Pancreas (tissue), 10 donors: ENCODE data around the gene PLCXD3. TPM values are rescaled to one million over a fixed set of nuclear protein-coding genes. Genes with fewer than 3 reads are reported as not detected.

ENCODE experiments used
- ATAC-seq, 4 donors: fragments of 200-7000 bp; cut with Tn5 transposase; one replicate each; pipeline versions ENCODE4 v1.8.0 to v1.9.1; 2020; ENCODE audit warnings: mild to moderate bottlenecking in 4 of 4, moderate library complexity in 4 of 4
- DNase-seq, 6 donors: peaks; one replicate each; pipeline ENCODE4 v3.0.0-alpha.2; 2020
- FAIRE-seq: peaks from 2 replicates; lab custom pipeline; 2012; peaks lifted over from hg19 to GRCh38; lab: Jason Lieb, UNC
- H3K27ac ChIP-seq, 4 donors: fragments of 200-600 bp; sonication (generic); 1 replicate in 3 of 4; 2 replicates in 1 of 4; pipeline versions ENCODE4 v1.5.0 to v1.8.0; 2020
- H3K27me3 ChIP-seq, 4 donors: fragments of 200-600 bp; one replicate each; pipeline ENCODE4 v1.8.0; 2021
- H3K36me3 ChIP-seq, 3 donors: fragments of 200-600 bp; sonication (generic) in 1 of 3; one replicate each; pipeline versions ENCODE4 v1.5.0 to v1.8.0; 2020 to 2021
- H3K4me1 ChIP-seq, 3 donors: fragments of 200-600 bp; one replicate each; pipeline ENCODE4 v1.8.0; 2021
- H3K4me3 ChIP-seq, 4 donors: fragments of 200-600 bp; sonication (generic) in 2 of 4; one replicate each; pipeline versions ENCODE4 v1.5.0 to v1.8.0; 2020 to 2021
- H3K9me3 ChIP-seq, 4 donors: fragments of 200-600 bp; one replicate each; pipeline ENCODE4 v1.8.0; 2021
- CTCF ChIP-seq, 4 donors: fragments of 200-600 bp; sonication (generic) in 3 of 4; IDR thresholded peaks; one replicate each; pipeline versions ENCODE4 v1.5.0 to v1.8.0; 2021; ENCODE audit warnings: antibody characterized with exemption in 4 of 4
- WGBS, 2 donors: extraction: QIAGEN DNeasy Blood & Tissue Kit; methylation state at CpG; one replicate each; pipeline ENCODE4 v1.1.7; 2013; 5-methylcytosine and 5-hydroxymethylcytosine counted together
- intact Hi-C, 3 donors: fragments of 100-400 bp; cut with DNase I; formaldehyde crosslinking; loops; one replicate each; pipeline versions ENCODE4 v1.11.1 to v1.14.2; 2022
- polyA plus RNA-seq, 2 donors: library from polyadenylated mRNA; stranded (reverse); fragments of 200-250 nt; gene quantifications; one replicate each; pipeline ENCODE4 v1.2.3, GENCODE V29; 2013
- total RNA-seq, 6 donors: library from RNA; stranded (reverse); fragmentation: NEBNext Ultra II Directional in 4 of 6; extraction: Animal tissue kit (Norgen Biotek cat#: 25700) in 4 of 6; gene quantifications; one replicate each; pipeline versions ENCODE4 v1.2.1 to v1.2.4, GENCODE V29; 2021 to 2023
- donor health status: healthy with polysubstance abuse.
- donor health status: DM: no; HTN: no; CAD: no; lungs with moderate emphysema.
- donor health status: DM: no; HTN: no; CAD: no.
- donor health status: control.
- donor health status: control.
- donor health status: Bipolar disorder and iron deficiency.
- donor health status: DM: yes; HTN: yes; CAD: no.
- donor health status: DM: no; HTN: no; CAD: no.
- donor health status: DM: no; HTN: no; CAD: no.
- donor health status: DM: yes; HTN: yes; CAD: no.

PLCXD3 gene
- total and polyA plus RNA-seq, 8 donors = 0.79 to 14.2 (median 3.0) TPM

GRCh38 chr5:41524174-41524573, 13.8 kb upstream of the PLCXD3 start:
- no peak for DNase-seq
- no peaks in the 10 kb centered on the region for H3K36me3 ChIP-seq
- no peak for FAIRE-seq

DNA sequence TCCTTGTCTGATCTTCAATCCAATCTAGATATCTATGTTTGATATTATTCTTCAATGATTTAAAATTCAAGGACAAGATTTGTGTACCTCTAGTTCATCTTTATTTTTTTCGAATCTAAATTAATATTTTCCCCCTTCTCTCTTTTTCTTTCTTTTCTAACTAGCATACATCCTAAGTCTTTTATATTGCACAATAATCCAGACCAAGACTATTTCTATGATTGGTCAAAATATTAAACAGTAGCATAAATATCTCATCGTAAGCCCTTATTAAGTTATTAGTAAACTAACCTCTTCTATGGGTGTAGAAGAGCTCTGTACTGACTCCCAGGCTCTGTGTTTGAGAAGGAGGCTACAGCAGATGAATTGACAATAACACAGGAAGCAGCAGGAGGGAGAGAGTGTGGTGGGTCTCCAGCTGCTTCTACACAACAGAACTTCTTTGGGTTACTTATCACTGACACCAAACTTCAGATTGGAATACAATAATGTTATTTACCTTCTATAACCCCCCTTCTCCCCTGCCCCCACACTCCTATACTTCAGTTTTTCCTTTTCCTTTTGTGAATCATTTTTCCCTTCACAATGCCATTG, 11.9 kb upstream of the PLCXD3 start:
- H3K4me1 ChIP-seq = no peaks in the 10 kb centered on the region
- no peak for ATAC-seq
- intact Hi-C loops = loop anchor here in 1 of 3 donors (10.0 kb wide), 1 partner anchor 617 kb away; the partner anchor contains the start of gene C7
- no peak for TF ChIP-seq CTCF (IDR thresholded peaks at IDR 0.05)
- DNase-seq = no peak
- H3K27ac ChIP-seq = no peak overlapping the region
- no peaks in the 10 kb centered on the region for H3K9me3 ChIP-seq
- no peak overlapping the region for H3K4me3 ChIP-seq
- no peak for FAIRE-seq
- no peaks in the 10 kb centered on the region for H3K27me3 ChIP-seq
- WGBS, 2 donors = 42 to 48% methylated on average over 2 of the region's 2 CpGs
- no peaks in the 10 kb centered on the region for H3K36me3 ChIP-seq

More at GRCh38 chr5:41524174-41524573, 13.8 kb upstream of the PLCXD3 start:
- Histone ChIP-seq H3K4me1 (no peaks in the 10 kb centered on the region), H3K27me3 (no peaks in the 10 kb centered on the region), H3K4me3 (no peak overlapping the region), H3K9me3 (no peaks in the 10 kb centered on the region), H3K27ac (no peak overlapping the region)
- TF ChIP-seq CTCF (IDR thresholded peaks at IDR 0.05) = no peak
- intact Hi-C loops = loop anchor here in 1 of 3 donors (10.0 kb wide), 1 partner anchor 619 kb away; the partner anchor contains the start of gene C7
- no peak for ATAC-seq

DNA sequence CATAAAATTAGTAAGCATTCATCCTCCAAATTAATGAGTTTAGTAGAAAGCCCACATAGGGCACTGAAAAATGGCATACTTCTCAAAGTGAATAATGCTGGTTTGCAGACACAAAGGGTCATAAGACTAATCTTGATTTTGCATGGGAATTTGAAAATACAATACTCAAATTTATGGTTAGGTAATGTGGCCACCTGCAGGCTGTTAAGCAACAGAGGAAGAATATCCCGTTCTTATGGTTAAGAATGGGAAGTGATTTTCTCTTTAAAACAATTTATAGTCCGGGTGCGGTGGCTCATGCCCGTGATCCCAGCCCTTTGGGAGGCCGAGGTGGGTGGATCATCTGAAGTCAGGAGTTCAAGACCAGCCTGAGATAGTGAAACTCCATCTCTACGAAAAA, 9.4 kb upstream of the PLCXD3 start:
- FAIRE-seq (no peak), ATAC-seq (peak in 1 of 4 donors; percentile 79), DNase-seq (no peak)
- H3K4me1 ChIP-seq = no peaks in the 10 kb centered on the region
- no peaks in the 10 kb centered on the region for H3K27me3 ChIP-seq
- intact Hi-C loops = loop anchor here in 1 of 3 donors (10.0 kb wide), 1 partner anchor 615 kb away; the partner anchor contains the start of gene C7
- H3K27ac ChIP-seq = no peak overlapping the region
- no peaks in the 10 kb centered on the region for H3K36me3 ChIP-seq
- H3K4me3 ChIP-seq = no peak overlapping the region
- H3K9me3 ChIP-seq = no peaks in the 10 kb centered on the region
- peak in 1 of 4 donors; percentile 8 for TF ChIP-seq CTCF (IDR thresholded peaks at IDR 0.05)
- WGBS, 2 donors = 37 to 42% methylated on average over 6 of the region's 6 CpGs

DNA sequence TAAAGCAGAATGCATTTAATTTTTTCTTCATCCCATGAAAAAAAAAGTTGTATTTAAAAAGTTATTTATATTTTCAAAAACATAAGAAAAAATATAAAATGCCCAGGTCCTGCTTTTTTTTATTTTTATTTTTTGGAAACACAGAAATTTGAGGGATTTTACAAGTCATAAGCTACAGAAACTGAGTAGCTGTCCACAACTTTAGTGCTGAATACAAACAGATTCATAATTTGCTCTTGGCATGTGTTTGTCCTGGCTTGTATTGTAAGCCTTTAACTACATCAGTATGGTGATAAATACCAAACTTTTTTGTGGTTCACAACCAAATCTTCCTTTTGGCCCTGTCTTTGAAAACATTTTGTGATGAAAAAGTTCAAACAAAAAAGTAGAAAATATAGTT, 7.5 kb upstream of the PLCXD3 start:
- Histone ChIP-seq H3K4me1 (no peaks in the 10 kb centered on the region), H3K27me3 (peaks cover 0 to 9% (median 0%) of the 10 kb centered on the region in 4 donors), H3K27ac (no peak overlapping the region), H3K9me3 (no peaks in the 10 kb centered on the region), H3K36me3 (no peaks in the 10 kb centered on the region), H3K4me3 (no peak overlapping the region)
- FAIRE-seq (no peak), DNase-seq (no peak), ATAC-seq (no peak)
- no peak for TF ChIP-seq CTCF (IDR thresholded peaks at IDR 0.05)
- intact Hi-C loops = no loop called here

GRCh38 chr5:41511241-41511640, 840 bp upstream of the PLCXD3 start:
- DNase-seq = no peak
- intact Hi-C loops = no loop called here
- Histone ChIP-seq H3K9me3 (no peaks in the 10 kb centered on the region), H3K27me3 (peaks cover 0 to 9% (median 0%) of the 10 kb centered on the region in 4 donors), H3K4me1 (no peaks in the 10 kb centered on the region), H3K4me3 (no peak overlapping the region), H3K36me3 (no peaks in the 10 kb centered on the region), H3K27ac (no peak overlapping the region)
- no peak for ATAC-seq
- no peak for TF ChIP-seq CTCF (IDR thresholded peaks at IDR 0.05)
- WGBS, 2 donors = 93 to 94% methylated on average over 1 of the region's 1 CpG
- no peak for FAIRE-seq
